ENCODE results near the gene MICAL3.
A peak's percentile ranks its signal among the peaks of the same experiment; 100 is the strongest.

Gene MICAL3

DNA sequence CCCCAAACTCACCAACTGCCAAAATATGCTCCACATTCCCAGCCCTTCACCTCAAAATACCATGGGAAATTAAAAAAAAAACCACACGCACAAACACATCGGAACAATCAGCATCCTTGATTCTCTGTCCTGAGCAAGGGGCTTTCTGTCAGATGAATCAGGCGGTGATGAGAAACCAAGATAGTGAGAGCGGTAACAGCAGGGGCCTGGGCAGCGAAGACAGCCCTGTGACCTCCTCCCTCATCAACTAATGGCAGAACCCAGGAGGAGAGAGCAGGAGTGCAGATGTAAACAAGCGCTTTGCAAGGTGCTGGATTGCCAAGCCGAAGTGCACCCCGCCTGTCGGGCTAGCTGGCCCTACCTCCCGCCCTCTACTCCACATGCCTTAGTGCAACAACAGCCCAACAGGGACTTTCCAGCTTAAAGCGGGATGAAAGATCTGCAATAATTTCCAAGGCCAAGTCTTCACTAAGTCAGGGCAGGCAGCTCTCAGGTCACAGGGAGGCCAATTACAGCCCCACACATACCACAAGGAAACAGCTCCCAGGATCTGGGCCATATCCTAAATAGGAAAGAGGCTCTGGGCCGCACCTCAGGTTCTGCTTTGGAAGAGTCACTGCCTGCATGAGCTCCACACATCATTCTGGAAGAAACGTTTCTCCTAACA lies 177.9 kb downstream of the MICAL3 start:
- no peak for DNase-seq (ENCODE audit: low read depth in 2 of 2)

DNA sequence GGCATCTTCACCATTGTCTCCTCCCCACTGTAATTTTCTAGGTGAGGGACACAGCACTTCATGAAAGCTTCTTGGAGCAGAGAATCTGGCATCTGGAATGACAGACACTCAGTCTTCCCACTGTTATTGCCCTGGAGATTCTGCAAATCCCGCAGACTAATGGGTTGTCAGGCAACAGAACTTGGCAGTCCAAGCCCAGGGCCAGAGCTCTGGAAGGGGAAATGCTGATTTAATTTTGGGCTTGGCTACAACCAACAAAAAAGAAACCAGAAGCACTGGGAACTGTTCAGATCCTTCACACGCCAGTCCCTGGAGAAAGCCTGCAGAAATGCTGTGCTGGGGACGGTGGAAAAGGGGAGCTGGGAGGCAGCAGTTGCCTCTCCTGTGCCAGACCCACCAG lies 178.6 kb downstream of the MICAL3 start:
- no peak for DNase-seq (ENCODE audit: low read depth in 2 of 2)

DNA sequence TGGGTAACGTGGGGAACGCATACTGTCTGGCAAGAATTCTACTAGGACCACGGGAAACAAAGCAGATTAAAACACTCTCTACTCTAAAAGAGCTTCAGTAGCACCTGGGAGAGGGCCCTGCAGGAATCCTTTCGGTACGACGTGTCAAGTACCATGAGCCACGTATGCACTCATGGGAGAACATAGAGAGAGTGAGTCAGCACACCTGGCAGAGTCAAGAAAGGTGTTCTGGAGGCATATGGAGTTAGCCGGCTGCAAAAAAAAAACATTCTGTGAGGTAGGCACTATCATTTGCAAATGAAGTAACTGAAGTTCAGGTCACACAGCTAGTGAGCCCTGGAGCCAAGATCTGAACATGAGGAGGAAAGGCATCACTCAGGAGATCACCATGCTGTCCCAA lies 179.0 kb downstream of the MICAL3 start:
- DNase-seq (ENCODE audit: low read depth in 2 of 2): no peak

DNA sequence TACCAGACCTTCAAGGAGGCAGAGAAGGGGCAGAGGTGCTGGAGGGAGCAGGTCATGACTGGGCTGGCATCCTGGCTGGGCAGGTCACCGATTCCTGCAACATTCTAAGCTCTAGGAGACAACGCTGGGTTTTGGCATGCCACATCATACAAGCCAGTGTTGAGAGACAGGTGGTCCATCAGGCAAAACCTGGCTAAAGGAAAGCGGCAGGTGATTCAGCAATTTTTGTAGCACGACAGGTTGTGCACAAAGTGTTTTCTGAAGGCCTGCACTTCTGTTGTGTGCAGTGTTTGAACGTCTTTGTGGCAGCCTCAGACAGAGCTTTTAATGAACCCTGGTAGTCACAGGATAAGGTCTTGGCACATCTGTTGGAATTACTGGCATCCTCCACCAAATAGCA lies 180.2 kb downstream of the MICAL3 start:
- DNase-seq (ENCODE audit: low read depth in 2 of 2): no peak

DNA sequence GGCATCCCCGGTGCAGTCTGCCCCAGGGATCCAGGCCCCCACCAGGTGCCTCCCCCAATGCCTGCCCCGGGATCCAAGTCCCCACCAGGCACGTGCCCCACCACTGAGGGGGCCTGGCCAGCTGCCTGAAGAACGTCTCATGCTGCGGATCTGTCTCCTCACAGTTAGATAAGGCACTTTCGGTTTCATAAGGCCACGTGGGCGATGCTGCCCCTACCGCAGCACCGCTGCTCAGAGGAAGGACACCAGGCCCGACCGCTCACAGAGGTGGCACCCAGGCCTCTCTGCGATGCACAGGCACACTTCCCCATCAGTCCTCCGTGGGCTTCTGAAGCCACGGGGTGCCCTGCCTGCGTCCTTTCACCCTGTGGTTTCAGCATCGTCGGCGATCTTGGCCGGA lies 182.0 kb downstream of the MICAL3 start:
- no peak for DNase-seq (ENCODE audit: low read depth in 2 of 2)

DNA sequence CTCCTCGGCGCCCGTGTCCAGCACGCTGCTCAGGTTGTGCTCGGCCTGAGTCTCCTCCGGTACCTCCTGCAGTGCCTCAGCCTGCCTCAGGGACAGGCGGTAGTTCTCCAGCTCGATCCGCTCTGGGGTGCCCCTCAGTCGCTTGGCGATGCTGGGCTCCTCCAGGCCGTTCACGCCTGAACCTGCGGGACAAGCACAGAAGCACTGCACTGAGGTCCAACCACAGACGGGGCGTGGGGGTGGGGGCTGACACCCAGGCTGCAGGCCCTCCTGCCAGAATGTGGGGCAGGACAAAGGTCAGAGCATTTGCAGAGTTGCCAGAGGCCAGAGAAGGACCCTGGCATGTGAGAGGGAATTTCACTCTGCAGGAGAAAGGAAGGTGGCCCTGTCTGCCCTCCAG lies 182.5 kb downstream of the MICAL3 start:
- DNase-seq (ENCODE audit: low read depth in 2 of 2): no peak

DNA sequence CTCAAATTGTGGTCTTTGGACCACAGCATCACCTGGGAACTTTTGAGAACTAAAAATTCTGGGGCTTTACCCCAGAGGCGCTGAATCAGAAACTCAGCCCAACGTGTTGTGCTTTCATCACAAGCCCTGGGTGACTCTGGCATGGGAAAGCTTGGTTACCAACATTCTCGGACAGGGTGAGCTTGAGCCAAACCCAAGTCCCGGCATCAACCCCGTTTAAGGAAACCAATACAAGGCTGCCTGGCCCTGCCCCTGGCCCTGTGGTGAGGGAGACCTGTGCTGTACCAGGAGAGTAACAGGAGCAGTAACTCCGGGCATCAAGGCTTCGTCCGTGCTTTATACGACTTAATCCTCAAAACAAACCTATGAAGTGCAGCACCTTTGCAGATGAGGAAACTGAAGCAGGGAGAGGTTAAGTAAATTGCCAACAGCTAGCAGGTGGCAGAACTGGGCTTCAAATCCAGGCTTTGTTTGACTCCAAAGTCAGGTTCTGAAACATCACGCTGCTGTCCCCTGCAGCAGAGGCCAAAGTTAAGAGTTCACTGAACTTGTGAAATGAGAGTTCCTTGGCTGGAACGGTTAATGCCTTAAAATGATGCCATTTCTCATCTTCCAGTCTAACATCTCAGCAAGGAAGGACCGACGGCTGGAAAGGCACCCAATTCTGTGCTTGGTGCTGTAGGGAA lies 186.0 kb downstream of the MICAL3 start:
- no peak for DNase-seq (ENCODE audit: low read depth in 2 of 2)

DNA sequence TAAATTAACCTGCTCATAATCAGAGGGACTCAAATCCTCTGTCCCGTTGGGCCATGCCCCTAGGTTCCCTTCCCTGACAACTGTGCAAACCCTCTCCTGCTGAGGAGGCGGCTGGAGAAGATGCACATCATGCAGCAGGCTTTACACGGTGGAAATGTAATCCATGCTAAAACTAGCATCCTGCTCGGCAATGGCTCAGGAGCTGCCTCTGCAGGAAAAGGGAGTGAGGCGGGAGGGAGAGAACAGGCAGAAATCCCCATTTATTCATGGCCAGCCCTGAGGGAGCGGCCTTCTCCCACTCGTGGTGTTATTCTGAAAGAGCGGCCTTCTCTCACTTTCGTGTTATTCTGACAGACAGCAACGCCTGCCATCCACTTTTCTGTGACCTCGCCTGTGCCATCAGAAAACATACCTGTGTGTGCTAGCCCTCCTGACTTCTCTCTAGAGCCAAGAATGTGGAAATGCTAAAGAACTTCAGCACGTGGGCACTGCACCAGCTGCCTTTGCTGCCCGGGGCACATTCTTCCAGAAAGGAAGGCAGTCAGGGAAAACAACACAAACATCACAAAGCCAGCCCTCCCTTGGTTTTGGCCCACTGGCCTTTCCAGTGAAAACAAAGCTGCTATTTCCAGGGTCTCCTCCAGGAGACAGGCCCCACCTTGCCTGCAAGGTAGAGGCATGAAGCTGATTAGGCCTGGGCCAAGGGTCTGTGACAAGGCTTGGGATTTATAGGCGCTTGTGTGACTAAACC lies 187.2 kb downstream of the MICAL3 start:
- no peak for DNase-seq (ENCODE audit: low read depth in 2 of 2)

DNA sequence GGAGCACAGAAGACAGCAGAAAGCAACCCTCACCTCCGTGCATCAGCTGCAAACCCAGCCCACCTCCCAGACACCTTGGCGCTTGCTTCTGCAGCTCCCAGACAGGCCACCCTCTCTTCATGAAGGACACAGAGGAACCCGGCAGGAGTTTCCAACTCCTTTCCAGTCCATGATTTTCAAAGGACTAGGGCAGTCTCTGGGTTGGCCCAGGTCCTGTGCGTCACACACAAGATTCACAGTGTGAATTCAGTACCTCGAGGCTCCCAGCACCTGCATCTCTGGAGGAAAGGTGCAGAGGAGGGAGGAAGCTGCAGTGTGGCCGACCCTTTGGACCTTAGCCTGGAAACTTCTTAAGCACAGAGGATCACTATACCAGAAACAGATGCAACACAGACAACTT lies 189.1 kb downstream of the MICAL3 start:
- no peak for DNase-seq (ENCODE audit: low read depth in 2 of 2)

DNA sequence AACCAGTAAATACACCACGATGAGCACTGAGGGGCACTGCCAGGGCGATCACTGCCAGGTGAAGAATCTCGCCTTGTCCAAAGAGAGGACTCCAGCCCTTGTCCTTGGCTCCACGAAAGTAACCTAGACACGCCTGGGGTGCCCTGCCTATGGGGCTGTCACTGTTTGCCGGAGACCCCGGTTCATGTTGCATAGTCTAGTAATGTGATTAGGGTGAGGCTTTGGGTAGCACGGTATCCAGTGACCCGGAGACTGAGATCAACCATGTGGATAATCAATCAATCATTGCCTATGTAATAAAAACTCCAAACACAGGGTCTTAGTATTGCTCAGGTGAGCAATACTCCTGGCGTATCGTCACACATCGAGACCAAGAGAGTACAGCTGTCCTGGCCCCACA lies 190.9 kb downstream of the MICAL3 start:
- no peak for DNase-seq (ENCODE audit: low read depth in 2 of 2)

DNA sequence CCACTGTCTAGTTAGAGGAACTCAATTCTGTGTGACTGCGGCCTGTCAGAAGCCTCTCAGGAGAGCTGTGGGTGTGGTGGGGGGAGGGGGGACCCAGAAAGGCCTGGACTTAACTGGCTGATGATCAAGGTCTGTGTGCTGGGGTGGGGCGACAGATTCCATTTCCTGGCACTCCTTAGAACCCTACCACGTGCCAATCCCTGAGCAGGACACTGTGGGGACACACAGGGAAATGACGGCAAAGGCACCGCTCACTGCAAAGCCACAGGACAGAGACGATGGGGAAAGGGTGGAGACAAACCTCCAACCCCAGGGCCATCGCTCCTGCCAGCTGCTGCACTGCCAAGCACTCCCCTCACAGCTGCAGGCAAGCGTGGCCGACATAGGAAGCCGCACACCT lies 191.7 kb downstream of the MICAL3 start:
- no peak for DNase-seq (ENCODE audit: low read depth in 2 of 2)

DNA sequence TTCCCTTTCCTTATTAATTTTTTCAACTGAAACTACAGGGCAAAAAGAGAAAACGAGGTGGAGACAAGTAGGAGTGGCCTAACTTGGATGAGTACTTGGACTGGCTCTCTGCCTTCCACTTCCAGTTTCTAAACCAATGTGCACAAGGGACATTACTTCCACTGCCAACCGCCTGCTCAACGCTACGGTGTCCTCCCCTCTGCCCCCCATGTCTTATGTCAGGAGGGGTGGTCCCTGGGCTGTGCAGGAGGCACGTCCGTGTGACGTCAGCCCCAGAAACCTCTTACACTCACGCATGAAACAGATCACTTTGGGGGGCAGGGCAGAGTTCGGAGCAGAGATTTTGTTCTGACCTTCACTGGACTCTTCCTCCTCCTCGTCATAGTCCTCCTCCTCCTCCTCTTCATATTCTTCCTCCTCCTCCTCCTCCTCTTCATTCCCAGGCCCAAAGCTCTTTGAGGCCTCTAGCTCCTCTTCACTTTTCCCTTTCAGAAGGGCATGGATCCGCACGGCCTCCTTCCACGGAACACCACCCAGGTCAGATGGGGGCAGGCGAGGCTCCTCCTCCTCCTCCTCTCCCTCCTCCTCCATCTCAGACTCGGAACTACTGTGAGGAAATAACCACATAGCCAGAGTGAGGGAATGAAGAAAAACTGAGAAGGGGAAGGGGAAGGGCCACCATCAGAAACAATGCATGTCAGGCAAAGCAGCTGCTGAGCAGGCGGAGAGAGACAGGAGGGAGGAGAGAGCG lies 192.7 kb downstream of the MICAL3 start:
- no peak for DNase-seq (ENCODE audit: low read depth in 2 of 2)

DNA sequence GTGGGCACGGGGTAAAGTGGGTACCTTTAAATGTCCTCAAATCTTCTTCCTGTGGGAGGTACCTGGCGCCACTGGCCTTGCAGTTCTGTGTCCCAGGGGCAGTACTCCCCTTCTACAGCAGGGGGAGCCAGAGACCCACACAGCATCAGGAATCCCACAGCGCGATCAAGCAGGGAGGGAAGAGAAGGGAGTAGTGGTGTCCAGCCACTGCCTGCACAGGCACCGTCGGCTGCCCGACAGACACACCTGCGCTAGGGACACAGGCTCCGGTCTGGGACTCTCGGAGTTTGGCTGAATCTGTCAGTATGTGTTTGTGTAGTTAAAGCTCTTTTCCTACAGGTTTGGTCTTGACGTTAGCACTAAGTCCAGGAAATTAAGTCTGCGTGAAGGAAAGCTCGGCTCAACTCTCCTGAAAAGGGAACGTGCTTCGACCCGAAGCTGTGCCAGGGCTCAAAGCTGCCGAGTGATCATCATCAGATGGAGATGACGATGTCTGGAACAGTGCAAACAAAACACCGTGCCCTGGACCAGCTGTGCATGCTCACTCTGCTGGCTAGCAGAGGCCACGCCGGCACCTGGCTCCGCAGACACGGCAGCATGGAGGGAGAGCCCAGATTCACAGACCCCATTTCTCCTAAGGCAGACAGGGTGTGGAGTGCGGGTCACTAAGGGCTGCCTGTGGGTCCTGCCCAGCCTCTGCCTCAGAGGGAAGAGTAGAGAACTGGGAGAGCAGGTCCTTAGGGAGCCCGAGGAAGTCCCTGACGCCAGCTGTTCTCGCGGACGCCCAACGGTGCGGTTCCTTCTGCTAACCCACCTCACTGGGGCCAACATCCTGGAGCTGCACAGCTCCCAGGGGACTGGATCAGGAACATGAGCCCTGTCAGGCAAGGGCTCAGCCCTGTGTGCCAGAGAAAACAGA lies 194.1 kb downstream of the MICAL3 start:
- DNase-seq (ENCODE audit: low read depth in 2 of 2): peak; percentile 25 to 37

DNA sequence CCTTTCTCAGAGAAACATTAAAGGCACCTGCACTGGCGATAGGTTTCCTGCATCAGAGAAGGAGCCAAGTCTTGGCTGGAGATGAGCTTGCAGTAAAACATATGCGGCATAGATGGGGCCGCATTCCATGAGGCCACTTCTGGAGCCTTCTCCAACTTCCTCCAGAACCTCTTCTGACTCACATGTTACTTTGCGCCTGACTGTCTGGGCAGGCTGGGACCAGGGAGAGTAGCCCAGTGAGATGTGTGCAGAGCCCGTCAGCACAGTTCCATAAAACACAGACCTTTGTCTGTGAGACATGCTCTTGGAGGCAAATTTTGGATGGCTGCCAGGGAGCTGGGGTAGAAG lies 194.7 kb downstream of the MICAL3 start:
- DNase-seq (ENCODE audit: low read depth in 2 of 2): no peak

DNA sequence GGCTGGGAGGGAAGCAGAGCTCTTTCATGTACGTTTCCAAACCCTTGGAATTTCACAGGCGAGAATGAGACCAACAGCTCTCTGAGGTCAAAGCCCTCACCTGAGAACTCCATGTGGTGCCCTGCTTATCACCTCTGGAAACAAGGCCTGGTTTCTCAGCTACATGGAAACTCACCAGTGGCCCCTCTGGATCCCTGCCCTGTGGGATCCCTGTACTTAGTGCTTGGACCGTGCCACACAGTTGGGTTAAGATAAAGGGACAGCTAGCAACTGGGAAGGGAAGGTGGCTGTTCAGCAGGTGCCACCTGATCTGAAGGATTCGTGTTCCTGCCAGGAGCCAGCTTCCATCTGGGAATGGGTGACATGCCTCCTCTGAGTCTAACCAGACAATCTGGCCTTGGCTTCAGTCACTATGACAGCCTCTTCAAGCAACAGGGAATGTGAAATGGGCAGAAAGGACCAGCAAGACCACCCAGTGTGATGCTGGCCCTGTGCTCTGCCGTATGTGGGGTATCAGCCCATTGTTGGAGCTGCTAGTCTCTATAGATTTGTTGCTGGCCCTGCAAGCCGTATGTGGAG lies 195.8 kb downstream of the MICAL3 start:
- no peak for DNase-seq (ENCODE audit: low read depth in 2 of 2)

DNA sequence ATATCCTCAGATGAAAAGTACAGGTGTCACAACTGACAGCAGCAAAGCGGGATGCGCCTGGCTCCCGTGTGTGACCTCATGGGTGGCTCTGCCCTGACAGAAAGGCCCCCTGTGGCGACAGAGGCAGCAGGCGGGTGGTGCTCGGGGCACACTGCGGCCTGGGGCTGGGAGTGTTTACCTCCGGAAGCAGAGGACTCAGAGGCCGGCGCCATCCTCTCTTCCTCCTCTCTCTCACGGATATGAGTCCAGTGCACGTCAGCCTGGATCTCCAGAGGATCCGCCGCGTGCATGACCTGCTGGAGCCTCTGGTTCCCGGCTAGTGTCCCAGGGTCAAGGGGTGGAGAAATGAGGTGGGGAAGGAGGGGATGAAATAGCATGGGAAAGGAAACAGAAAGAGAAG lies 196.9 kb downstream of the MICAL3 start:
- no peak for DNase-seq (ENCODE audit: low read depth in 2 of 2)

DNA sequence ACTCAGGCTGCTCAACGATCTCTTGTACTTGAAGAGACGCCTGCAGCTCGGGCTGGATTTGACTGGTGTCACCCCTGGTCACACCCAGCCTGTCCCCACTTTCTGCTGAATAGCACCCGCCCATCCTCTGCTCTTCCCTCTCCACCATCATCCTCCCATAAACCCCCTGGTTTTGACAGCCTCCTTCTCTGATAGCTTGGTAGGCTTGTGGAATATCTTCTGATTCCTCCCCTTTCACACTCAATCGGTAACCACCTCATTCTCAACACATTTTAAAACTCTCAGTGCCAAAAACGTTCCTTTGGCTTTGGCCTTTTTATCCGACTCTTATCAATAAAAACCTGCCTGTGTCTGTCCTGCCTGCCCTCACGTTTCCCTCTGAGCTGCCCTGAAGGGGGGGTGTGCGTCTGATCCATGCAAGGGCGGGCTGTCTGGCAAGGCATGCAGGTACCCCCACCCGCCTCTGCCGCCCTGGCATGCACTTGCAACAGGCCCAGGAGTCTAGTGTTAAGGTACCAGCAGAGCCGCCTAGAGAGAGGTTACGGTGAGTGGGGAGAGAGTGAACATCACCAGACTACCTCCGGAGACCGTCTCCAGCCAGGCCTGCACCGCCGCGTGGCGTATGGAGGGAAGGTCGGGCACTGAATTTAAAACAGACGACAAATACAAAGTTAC lies 198.3 kb downstream of the MICAL3 start:
- DNase-seq (ENCODE audit: low read depth in 2 of 2): no peak

DNA sequence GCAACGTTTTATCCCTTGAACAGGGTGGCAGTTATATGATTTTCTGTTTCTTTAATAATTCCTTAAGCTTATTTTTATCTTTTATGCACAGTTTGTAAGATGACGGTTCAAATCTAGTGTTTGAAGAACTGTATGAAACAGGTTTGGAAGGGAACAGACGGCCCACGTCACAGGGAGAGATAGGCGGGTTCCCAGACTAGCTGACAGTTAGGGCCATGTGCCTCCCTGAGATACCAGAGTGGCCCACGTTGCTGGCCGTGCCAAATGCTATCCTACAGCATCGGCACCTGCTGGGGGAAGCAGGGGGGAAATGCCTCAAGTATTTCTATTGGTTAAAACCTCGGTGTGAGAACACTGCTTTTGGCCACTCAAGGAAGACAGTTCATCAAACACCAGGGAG lies 199.9 kb downstream of the MICAL3 start:
- DNase-seq (ENCODE audit: low read depth in 2 of 2): no peak

DNA sequence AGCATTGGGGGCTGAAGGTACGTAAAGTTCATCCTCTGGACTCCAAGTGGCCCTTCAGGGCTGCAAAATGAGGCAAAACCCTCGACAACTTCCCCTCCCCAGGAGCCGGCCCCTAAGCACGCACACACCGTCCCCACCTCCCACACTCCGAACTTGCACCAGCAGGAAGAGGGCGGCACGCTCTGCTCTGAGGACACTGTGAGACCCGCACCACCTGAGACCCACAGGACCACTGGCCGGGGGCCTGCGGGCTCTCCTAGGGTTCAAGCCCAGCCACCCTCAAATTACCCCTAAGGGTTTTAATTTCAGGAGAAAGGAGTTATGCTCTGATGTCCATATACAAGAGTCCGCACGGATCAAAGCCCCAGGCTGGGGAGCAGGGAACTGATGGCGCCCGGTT lies 200.4 kb downstream of the MICAL3 start:
- DNase-seq (ENCODE audit: low read depth in 2 of 2): no peak

DNA sequence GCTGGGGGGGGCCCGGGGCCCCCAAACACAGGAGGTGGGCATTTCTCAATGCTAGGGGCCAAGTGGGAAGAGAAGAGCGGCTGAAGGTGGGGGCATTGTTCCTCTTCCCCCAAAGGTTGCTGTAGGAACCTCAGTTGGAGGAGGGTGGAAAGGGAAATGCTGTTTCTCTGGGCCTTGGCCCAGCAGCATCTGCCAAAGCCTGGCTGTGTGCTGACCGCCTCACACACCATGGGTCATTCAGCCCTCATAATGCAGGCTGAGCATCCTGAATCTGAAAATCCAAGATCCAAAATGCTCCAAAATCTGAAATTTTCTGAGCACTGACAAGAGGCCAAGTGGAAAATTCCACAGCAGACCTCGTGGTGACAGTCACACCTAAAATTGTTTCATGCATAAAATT lies 201.1 kb downstream of the MICAL3 start:
- DNase-seq (ENCODE audit: low read depth in 2 of 2): no peak

DNA sequence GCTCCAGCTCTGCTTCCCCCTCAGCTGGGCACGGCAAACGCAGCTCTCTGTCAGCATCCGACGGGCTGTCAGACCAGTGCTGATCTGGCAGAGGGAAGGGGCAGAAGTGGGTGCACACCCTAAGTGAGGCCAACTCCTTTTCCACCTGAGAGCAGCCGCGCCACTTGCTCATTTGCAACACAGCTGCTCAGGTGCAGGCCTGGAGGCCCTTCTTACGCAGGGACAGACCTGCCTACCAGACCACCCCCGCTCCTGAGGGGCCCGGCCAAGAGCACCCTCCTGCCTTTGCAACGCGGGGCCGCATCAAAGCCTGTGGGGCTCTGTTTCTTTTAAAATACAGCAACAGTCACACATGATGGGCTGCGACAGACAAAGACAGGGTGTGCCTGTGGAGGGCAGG lies 202.3 kb downstream of the MICAL3 start:
- DNase-seq (ENCODE audit: low read depth in 2 of 2): no peak

Data from fibroblast of skin of left biceps (primary cell).